HG03159 (cell line): Measurements from ENCODE around the gene CRIP2.

ENCODE experiments used
- ATAC-seq: cut with Tn5 transposase; IDR thresholded peaks from one replicate; pipeline ENCODE4 v1.9.1; 2021; ENCODE audit warnings: mild to moderate bottlenecking, moderate library complexity; ENCODE audit not compliant: unreplicated experiment

The CRIP2 gene

DNA sequence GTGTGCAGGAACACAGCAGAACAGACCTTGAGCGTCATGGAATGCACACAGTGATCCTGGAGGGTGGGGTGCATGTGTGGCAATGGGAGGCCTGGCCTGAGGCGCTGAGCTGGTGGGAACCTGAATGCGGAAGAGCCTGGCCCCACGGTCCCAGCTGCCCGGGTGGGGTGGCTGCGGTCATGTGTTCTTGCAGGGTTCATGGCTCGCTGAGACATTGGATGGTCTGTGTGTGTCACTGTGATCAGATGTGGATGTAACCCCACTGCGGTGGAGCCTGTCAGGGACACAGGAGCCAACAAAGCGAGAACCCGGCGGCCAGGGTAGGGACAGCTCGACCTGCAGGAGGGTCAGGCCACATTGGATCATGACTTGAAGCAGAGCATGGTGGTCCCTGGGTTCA is 31.8 kb upstream of the CRIP2 start:
- no peak for ATAC-seq

DNA sequence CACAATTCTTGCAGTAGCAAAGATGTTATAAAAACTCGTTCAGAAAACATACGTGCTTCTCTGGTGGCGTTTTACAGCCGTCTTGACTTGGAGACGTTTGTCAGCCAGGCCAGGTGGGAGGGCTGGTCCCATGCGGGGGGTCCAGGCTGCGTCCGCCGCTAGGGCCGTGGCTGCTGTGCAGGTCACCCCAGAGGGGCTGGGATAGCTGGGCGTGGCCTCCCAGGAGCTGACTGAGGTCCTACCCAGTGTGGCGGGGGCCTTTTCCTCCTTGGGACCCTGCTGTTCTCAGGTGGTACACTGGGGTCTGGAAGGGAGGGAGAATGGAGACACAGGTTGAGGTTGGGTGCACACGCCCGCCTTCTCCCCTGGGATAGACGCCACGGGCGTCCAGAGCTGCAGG is 29.8 kb upstream of the CRIP2 start:
- no peak for ATAC-seq

GRCh38 chr14:105445290-105445689 is 29.3 kb upstream of the CRIP2 start:
- no peak for ATAC-seq

- ATAC-seq, result no peak
Measured at GRCh38 chr14:105445901-105446845, 28.4 kb upstream of the CRIP2 start.

GRCh38 chr14:105446971-105447370 is 27.6 kb upstream of the CRIP2 start:
- ATAC-seq, result no peak

- no peak for ATAC-seq
Measured at GRCh38 chr14:105447651-105448640, 26.7 kb upstream of the CRIP2 start.

DNA sequence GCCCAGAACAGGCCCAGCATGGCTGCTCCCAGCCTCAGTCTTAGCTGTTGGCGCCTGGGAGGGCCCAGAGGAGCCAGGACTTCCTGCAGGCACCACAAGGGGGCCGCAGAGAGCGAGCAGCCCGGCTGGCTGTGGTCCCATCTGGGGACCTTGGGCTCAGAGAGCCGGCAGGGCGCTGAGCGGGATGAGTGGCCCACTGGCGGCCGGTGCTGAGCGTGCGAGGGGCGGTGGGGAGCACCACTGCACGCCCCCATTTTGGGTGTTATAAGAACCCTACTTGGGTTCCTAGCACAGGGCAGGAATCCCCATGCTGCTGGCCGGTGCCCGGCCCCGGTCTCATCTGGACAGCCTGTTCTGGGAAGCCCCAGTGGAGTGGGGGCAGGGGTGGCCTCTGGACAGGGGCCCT is 25.9 kb upstream of the CRIP2 start:
- no peak for ATAC-seq

- no peak for ATAC-seq
Measured at GRCh38 chr14:105449276-105450122, 25.1 kb upstream of the CRIP2 start.

GRCh38 chr14:105450123-105450505 is 24.5 kb upstream of the CRIP2 start:
- no peak for ATAC-seq

DNA sequence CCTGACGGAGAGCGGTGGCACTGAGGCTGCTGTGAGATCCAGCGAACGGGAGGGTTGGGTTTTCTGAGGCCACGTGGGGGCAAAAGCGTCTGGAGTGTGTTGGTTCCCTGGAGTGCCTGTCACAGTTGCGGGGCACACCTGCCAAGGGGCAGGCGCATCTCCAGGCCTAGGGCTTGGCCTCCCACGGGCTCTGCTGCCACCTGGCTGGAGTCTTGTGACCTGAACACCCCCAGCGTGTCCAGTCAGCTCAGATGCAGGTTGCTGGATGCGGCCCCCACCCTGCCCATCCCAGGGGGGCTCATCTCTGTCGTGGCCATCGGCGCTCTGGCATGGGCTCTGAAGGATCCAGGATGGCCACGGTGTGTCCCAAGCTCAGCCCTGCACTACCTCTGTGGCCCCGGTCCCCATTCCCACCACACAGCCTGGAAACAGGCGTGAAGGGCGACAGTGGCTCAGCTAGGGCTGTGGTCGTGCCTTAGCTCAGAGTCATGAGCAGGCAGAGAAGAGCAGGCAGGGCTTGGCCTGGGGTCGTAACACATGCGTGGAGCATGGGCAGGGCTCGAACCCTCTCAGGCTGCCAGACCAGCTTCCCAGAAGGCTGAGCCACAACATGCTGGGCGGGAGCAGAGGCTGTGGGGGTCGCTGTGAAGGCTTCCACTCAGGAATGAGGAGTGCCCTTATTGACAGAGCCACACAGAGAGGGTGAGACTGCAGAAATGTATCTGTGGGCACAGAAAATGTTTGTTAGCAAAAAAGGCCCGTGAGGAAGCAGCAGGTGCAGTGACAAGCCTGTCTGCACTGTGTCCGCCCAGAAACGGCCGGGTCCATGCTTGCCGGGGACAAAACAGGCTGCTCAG is 23.5 kb upstream of the CRIP2 start:
- ATAC-seq, result no peak

DNA sequence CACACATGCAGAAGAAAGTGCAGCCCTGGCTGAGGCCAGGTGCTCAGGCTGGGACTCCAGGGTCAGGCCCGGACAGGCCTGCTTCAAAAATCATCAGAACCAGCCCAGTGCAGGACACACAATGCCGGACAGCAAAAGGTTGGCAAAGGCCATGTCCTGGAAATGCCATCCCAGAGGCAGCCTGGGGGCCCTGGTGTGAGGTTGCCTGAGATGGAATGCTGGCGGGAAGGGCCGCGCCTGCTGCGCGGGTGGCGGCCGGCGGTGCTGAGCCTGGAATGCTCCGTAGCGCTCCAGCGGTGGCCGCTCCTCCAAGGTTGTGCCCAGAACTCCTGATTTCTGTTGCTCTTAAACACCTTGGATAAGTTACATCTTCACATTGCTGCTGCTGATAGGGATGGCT is 21.7 kb upstream of the CRIP2 start:
- no peak for ATAC-seq

- ATAC-seq, result no peak
Measured at GRCh38 chr14:105453847-105454246, 20.8 kb upstream of the CRIP2 start.

DNA sequence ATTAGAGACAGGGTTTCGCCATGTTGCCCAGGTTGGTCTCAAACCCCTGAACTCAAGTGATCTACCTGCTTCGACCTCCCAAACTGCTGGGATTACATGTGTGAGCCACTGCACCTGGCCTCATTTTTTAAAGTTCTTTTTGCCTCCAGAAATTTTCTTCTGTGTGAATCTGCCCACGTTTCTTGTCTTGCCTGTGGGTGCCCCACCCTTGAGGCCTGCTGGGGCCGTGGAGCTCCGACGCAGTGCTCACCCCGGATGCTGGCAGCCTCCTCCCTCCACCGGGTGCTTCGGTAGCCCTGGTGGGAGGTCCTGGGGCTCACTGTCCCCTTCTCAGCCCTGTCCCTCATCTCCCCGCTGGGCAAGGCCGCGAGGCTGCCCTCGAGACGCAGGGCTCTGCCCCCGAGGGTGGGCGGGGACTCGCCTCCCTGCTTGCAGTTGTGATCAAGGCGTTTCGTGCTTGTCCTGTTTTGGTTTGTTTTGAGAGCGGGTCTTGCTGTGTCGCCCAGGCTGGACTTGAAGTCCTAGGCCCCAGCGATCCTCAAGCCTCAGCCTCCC is 19.5 kb upstream of the CRIP2 start:
- no peak for ATAC-seq

DNA sequence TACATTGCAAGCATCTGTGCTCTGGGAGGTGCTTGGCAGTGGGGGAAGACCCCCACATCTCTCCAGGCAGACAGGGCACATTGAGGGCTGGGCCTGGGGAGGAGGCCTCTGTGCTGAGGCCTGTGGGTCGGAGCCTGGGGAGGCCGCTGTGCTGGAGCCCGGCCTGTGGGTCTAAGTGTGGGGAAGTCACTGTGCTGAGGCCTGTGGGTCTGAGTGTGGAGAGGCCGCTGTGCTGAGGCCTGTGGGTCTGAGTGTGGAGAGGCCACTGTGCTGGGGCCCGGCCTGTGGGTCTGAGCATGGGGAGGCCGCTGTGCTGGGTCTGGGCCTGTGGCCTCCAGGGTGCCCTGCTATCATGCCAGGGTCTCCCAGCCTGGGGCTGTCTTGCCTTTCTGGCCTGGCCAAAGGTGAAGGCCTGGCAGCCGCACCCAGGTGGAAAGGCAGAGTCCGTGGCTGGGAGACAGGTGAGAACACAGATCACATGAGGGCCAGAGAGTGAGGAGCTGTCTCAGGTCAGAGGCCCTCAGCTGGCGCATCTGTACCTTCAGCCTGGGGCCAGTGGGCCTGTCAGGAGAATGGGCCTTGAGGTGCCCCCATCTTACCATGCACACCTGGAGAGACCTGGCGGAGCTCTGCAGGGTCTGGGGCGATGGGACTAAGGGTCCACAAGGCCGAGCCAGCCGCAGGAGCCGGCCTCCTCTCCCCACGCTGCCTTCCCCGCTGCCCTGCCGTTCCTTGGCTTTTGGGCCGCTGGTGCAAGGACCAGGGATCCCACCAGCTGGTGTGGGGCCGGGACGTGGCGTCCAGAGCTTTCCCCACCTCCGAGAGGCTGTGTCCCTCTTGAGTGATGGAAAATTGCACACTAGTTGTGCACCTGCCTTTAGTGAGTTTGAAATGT is 18.6 kb upstream of the CRIP2 start:
- no peak for ATAC-seq

DNA sequence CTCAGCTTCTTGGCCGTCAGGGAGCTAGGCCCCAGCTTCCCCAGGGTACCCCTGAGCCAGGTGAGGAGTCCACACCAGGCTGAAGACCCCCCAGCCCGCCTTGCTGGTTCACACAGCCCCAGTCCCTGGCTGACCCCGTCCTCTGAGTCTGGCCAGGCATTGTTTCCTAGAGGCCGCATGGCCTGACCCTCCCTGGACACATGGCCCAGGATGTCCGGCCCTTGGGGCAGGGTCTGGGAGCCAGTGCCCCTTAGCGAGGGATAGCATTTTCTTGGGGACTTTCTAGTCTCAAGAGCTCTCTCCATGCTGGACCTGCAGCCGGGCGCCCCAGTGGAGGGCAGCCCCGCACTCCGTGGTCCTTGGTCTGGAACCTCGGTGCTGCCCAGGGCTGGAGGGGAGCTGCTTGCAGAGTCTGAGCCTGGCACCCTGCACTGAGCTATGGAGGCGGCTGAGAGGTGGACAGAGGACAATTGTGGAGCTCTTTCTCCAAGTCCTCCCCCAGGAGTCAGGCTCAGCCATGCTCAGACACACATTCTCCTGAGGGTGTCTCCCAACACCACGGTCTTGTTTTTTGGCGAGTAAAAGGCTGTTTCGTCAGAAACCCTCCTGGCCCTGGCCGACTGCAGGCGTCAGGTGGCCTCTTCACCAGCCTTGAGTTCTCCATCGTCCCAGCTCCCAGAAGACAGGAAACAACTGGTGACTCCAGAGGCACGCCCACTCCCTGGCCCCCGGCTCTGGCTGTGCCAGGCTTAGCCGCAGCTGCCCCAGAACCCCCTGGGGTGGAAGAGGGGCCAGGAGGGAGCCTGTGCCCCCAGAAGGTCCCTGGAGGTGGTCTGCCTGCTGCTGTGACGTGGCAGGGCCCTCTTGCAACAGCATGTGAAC is 17.6 kb upstream of the CRIP2 start:
- no peak for ATAC-seq

GRCh38 chr14:105458010-105458409 is 16.6 kb upstream of the CRIP2 start:
- ATAC-seq, result no peak

DNA sequence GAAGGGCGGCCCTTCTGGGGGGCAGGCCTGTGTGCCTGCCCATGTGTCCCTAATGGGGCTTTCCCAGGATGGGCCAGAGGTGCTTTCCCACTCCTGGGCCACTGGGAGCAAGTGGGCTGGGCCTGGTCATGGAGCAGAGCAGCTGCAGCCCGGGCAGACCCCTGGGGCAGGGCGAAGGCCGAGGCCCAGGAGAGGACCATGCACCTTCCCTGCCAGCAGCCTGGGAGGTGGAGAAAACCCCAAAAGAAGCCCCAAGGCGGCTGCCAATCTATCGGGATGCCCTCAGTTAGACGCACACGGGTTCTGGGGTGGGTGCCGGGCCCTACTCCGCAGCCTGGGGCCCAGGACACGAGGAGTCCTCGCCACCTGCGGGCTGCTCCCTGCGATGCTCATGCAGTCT is 16.1 kb upstream of the CRIP2 start:
- no peak for ATAC-seq

DNA sequence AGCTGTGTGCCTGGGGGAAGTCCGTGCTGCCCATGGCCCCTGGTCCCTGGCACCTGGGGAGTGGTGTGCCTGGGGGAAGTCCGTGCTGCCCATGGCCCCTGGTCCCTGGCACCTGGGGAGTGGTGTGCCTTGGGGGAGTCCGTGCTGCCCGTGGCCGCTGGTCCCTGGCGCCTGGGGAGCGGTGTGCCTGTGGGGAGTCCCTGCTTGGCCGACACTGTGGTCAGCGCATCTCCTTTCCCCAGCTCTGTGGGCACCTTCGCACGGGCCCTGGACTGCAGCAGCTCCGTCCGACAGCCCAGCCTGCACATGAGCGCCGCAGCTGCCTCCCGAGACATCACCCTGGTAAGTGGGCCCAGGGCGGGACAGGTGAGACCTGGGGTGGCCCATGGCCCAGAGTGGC is 14.5 kb upstream of the CRIP2 start:
- ATAC-seq, result no peak
